ENCODE data around the gene CEP85. TPM values are rescaled to one million over a fixed set of nuclear protein-coding genes. Genes with fewer than 3 reads are reported as not detected.

CEP85 gene
- total RNA-seq, 4 donors from 2014 or later: 1.3 to 6.8 (median 4.7) TPM

GRCh38 chr1:26314501-26314900, 80.5 kb downstream of the CEP85 start:
- TF ChIP-seq EP300 (IDR thresholded peaks at IDR 0.05) (no peak), POLR2AphosphoS5 (IDR thresholded peaks at IDR 0.05) (no peak), POLR2A (IDR thresholded peaks at IDR 0.05) (no peak), CTCF (IDR thresholded peaks at IDR 0.05) (no peak)
- no peak for ATAC-seq
- Histone ChIP-seq H3K27ac (no peak overlapping the region), H3K4me3 (no peak overlapping the region), H3K4me1 (no peaks in the 10 kb centered on the region), H3K9me3 (no peaks in the 10 kb centered on the region), H3K36me3 (no peaks in the 10 kb centered on the region), H3K27me3 (peaks cover 9% of the 10 kb centered on the region)
- 78 to 83% methylated on average over 5 of the region's 5 CpGs for WGBS, 2 donors (ENCODE audit: low coverage in 1 of 2)

- Histone ChIP-seq H3K4me3 (no peak overlapping the region), H3K36me3 (no peaks in the 10 kb centered on the region), H3K4me1 (peaks cover 0 to 4% (median 3%) of the 10 kb centered on the region in 3 donors), H3K9me3 (no peaks in the 10 kb centered on the region), H3K27me3 (peaks cover 23% of the 10 kb centered on the region), H3K27ac (no peak overlapping the region)
- TF ChIP-seq EP300 (IDR thresholded peaks at IDR 0.05) (no peak), CTCF (IDR thresholded peaks at IDR 0.05) (no peak), POLR2A (IDR thresholded peaks at IDR 0.05) (no peak), POLR2AphosphoS5 (IDR thresholded peaks at IDR 0.05) (no peak)
- 73 to 90% methylated on average over 1 to 5 of the region's 8 CpGs for WGBS, 2 donors (ENCODE audit: low coverage in 1 of 2)
- no peak for ATAC-seq
Measured at GRCh38 chr1:26315874-26316850, 82.2 kb downstream of the CEP85 start.

GRCh38 chr1:26317146-26317545, 83.1 kb downstream of the CEP85 start:
- Histone ChIP-seq H3K36me3 (no peaks in the 10 kb centered on the region), H3K9me3 (no peaks in the 10 kb centered on the region), H3K4me3 (no peak overlapping the region), H3K4me1 (peaks cover 0 to 12% (median 6%) of the 10 kb centered on the region in 3 donors), H3K27me3 (peaks cover 20% of the 10 kb centered on the region), H3K27ac (no peak overlapping the region)
- ATAC-seq: no peak
- no peak for TF ChIP-seq EP300 (IDR thresholded peaks at IDR 0.05)
- no peak for TF ChIP-seq CTCF (IDR thresholded peaks at IDR 0.05)
- TF ChIP-seq POLR2AphosphoS5 (IDR thresholded peaks at IDR 0.05): no peak
- no peak for TF ChIP-seq POLR2A (IDR thresholded peaks at IDR 0.05)
- WGBS, 2 donors (ENCODE audit: low coverage in 1 of 2): 83 to 88% methylated on average over 2 of the region's 2 CpGs

- ATAC-seq: no peak
Measured at GRCh38 chr1:26317612-26318337, 83.8 kb downstream of the CEP85 start, which contains the start of gene CD52. TSS of gene CD52 (plus strand) at chr1:26317958. CDS start at chr1:26318018, 60 bp downstream.

More at GRCh38 chr1:26317612-26318337, 83.8 kb downstream of the CEP85 start, which contains the start of gene CD52:
- Histone ChIP-seq H3K4me3 (peak within 1 kb of the TSS in 1 of 2 donors; percentile 19), H3K27ac (peak within 1 kb of the TSS in 1 of 4 donors; percentile 36), H3K4me1 (peaks cover 0 to 12% (median 6%) of the 10 kb centered on the region in 3 donors), H3K9me3 (no peaks in the 10 kb centered on the region), H3K36me3 (no peaks in the 10 kb centered on the region), H3K27me3 (peaks cover 20% of the 10 kb centered on the region)
- WGBS, 2 donors (ENCODE audit: low coverage in 1 of 2): 58 to 59% methylated on average over 4 to 5 of the region's 12 CpGs
- no peak for TF ChIP-seq CTCF (IDR thresholded peaks at IDR 0.05)
- no peak for TF ChIP-seq POLR2AphosphoS5 (IDR thresholded peaks at IDR 0.05)
- TF ChIP-seq EP300 (IDR thresholded peaks at IDR 0.05): no peak
- TF ChIP-seq POLR2A (IDR thresholded peaks at IDR 0.05): no peak

Measured in gastroesophageal sphincter (tissue), 4 donors.